ENCODE measurements around the gene USP3. TPM values are rescaled to one million over a fixed set of nuclear protein-coding genes. Genes with fewer than 3 reads are reported as not detected.

USP3 gene
- total and polyA plus RNA-seq, 2 experiments from 2014 or later = 20.2 to 26.0 TPM

GRCh38 chr15:63490345-63491034 is 13.9 kb upstream of the USP3 start:
- Histone ChIP-seq H3K27ac (no peak overlapping the region), H3K4me1 (ENCODE audit: low read depth) (no peaks in the 10 kb centered on the region), H3K27me3 (no peaks in the 10 kb centered on the region), H3K9me3 (ENCODE audit: low read depth) (no peaks in the 10 kb centered on the region), H3K36me3 (no peaks in the 10 kb centered on the region), H3K4me3 (no peak overlapping the region)
- no peak for DNase-seq (ENCODE audit: low read depth in 1 of 2, low spot score in 1 of 2)
- TF ChIP-seq CTCF (IDR thresholded peaks at IDR 0.05; ENCODE audit: low read depth, low read length) = no peak

GRCh38 chr15:63491116-63491827 is 13.1 kb upstream of the USP3 start:
- Histone ChIP-seq H3K4me1 (ENCODE audit: low read depth) (no peaks in the 10 kb centered on the region), H3K9me3 (ENCODE audit: low read depth) (no peaks in the 10 kb centered on the region), H3K27ac (no peak overlapping the region), H3K36me3 (no peaks in the 10 kb centered on the region), H3K4me3 (no peak overlapping the region), H3K27me3 (peaks cover 6% of the 10 kb centered on the region)
- DNase-seq (ENCODE audit: low read depth in 1 of 2, low spot score in 1 of 2) = no peak
- no peak for TF ChIP-seq CTCF (IDR thresholded peaks at IDR 0.05; ENCODE audit: low read depth, low read length)

- H3K9me3 ChIP-seq (ENCODE audit: low read depth) = no peaks in the 10 kb centered on the region
- no peak for TF ChIP-seq CTCF (IDR thresholded peaks at IDR 0.05; ENCODE audit: low read depth, low read length)
- H3K27ac ChIP-seq = no peak overlapping the region
- H3K27me3 ChIP-seq = peaks cover 11% of the 10 kb centered on the region
- no peaks in the 10 kb centered on the region for H3K4me1 ChIP-seq (ENCODE audit: low read depth)
- DNase-seq (ENCODE audit: low read depth in 1 of 2, low spot score in 1 of 2) = peak in 1 of 2 donors; percentile 95
- no peaks in the 10 kb centered on the region for H3K36me3 ChIP-seq
- no peak overlapping the region for H3K4me3 ChIP-seq
Observed at GRCh38 chr15:63491979-63492378, 12.4 kb upstream of the USP3 start.

GRCh38 chr15:63492541-63493077 is 11.8 kb upstream of the USP3 start:
- no peak overlapping the region for H3K27ac ChIP-seq
- no peaks in the 10 kb centered on the region for H3K36me3 ChIP-seq
- TF ChIP-seq CTCF (IDR thresholded peaks at IDR 0.05; ENCODE audit: low read depth, low read length) = no peak
- H3K4me1 ChIP-seq (ENCODE audit: low read depth) = no peaks in the 10 kb centered on the region
- no peaks in the 10 kb centered on the region for H3K9me3 ChIP-seq (ENCODE audit: low read depth)
- peak in 1 of 2 donors; percentile 75 for DNase-seq (ENCODE audit: low read depth in 1 of 2, low spot score in 1 of 2)
- peaks cover 11% of the 10 kb centered on the region for H3K27me3 ChIP-seq
- H3K4me3 ChIP-seq = no peak overlapping the region

- Histone ChIP-seq H3K9me3 (ENCODE audit: low read depth) (no peaks in the 10 kb centered on the region), H3K4me1 (ENCODE audit: low read depth) (no peaks in the 10 kb centered on the region), H3K27me3 (peaks cover 11% of the 10 kb centered on the region), H3K36me3 (no peaks in the 10 kb centered on the region), H3K27ac (no peak overlapping the region), H3K4me3 (no peak overlapping the region)
- no peak for TF ChIP-seq CTCF (IDR thresholded peaks at IDR 0.05; ENCODE audit: low read depth, low read length)
- peak in 1 of 2 donors; percentile 58 for DNase-seq (ENCODE audit: low read depth in 1 of 2, low spot score in 1 of 2)
Observed at GRCh38 chr15:63493436-63493835, 11.0 kb upstream of the USP3 start.

All from cardiac muscle cell (in vitro differentiated cells and primary cell).